WTC11 (cell line): ENCODE results near the gene CDK16. TPM values are rescaled to one million over a fixed set of nuclear protein-coding genes. Genes with fewer than 3 reads are reported as not detected.

Source experiments
- ATAC-seq: fragments of 200-7000 bp; cut with Tn5 transposase; 2 replicates; pipeline ENCODE4 v1.10.0; 2021; ENCODE audit warnings: mild to moderate bottlenecking, moderate library complexity
- CTCF ChIA-PET: fragments of 300-600 bp; sonication (Branson Sonifier 250); formaldehyde crosslinking; loops from one replicate; lab custom pipeline; 2021; ENCODE audit warnings: antibody characterized with exemption; lab: Charles Lee
- POLR2A ChIA-PET: fragments of 350-600 bp; sonication (Branson Sonifier 250); formaldehyde crosslinking; loops from one replicate; lab custom pipeline; 2021; ENCODE audit warnings: antibody characterized with exemption; lab: Charles Lee
- DNase-seq: peaks from one replicate; pipeline ENCODE4 v3.0.0; 2021; ENCODE audit warnings: low spot score
- H3K27ac Mint-ChIP-seq: 2 replicates; pipeline ENCODE4 v1.8.0; 2021; ENCODE audit warnings: mixed read lengths
- H3K27me3 Mint-ChIP-seq: 2 replicates; pipeline ENCODE4 v1.8.0; 2021; ENCODE audit warnings: low read depth, mild to moderate bottlenecking, moderate library complexity, mixed read lengths
- H3K36me3 Mint-ChIP-seq: 2 replicates; pipeline ENCODE4 v1.8.0; 2021; ENCODE audit warnings: mixed read lengths
- H3K4me1 Mint-ChIP-seq: 2 replicates; pipeline ENCODE4 v1.8.0; 2022; ENCODE audit warnings: mixed read lengths
- H3K4me3 Mint-ChIP-seq: 2 replicates; pipeline ENCODE4 v1.8.0; 2021; ENCODE audit warnings: mild to moderate bottlenecking, moderate library complexity, mixed read lengths
- H3K9me3 Mint-ChIP-seq: 2 replicates; pipeline ENCODE4 v1.8.0; 2021; ENCODE audit warnings: mixed read lengths
- AFF4 ChIP-seq: sonication (generic); formaldehyde crosslinking; IDR thresholded peaks from 2 replicates; pipeline ENCODE4 v1.8.1; 2023; ENCODE audit warnings: mild to moderate bottlenecking, missing genetic modification reagents, borderline replicate concordance
- ELF4 ChIP-seq: sonication (generic); formaldehyde crosslinking; IDR thresholded peaks from 2 replicates; pipeline ENCODE4 v1.8.1; 2022; ENCODE audit warnings: low read depth, mild to moderate bottlenecking, moderate library complexity, missing genetic modification reagents
- EMX1 ChIP-seq: fragments of 250-450 bp; sonication (Bioruptor Pico); IDR thresholded peaks from 2 replicates; pipeline ENCODE4 v1.8.0; 2021; ENCODE audit warnings: mild to moderate bottlenecking
- ERG ChIP-seq: fragments of 250-450 bp; sonication (Bioruptor Pico); IDR thresholded peaks from 2 replicates; pipeline ENCODE4 v1.8.0; 2021; ENCODE audit warnings: mild to moderate bottlenecking
- FOXJ3 ChIP-seq: sonication (generic); formaldehyde crosslinking; IDR thresholded peaks from 2 replicates; pipeline ENCODE4 v1.9.0; 2021; ENCODE audit warnings: missing genetic modification reagents, mild to moderate bottlenecking, borderline replicate concordance
- FOXP1 ChIP-seq: sonication (generic); formaldehyde crosslinking; IDR thresholded peaks from 2 replicates; pipeline ENCODE4 v1.8.0; 2022; ENCODE audit warnings: missing genetic modification reagents, mild to moderate bottlenecking, moderate library complexity, borderline replicate concordance
- IRF1 ChIP-seq: sonication (generic); formaldehyde crosslinking; IDR thresholded peaks from 2 replicates; pipeline ENCODE4 v1.8.0; 2023; ENCODE audit warnings: missing genetic modification reagents
- PREB ChIP-seq: sonication (generic); formaldehyde crosslinking; IDR thresholded peaks from 2 replicates; pipeline ENCODE4 v1.8.1; 2022; ENCODE audit warnings: mild to moderate bottlenecking, missing genetic modification reagents, moderate library complexity, borderline replicate concordance
- RELA ChIP-seq: sonication (generic); formaldehyde crosslinking; IDR thresholded peaks from 2 replicates; pipeline ENCODE4 v1.8.1; 2022; ENCODE audit warnings: missing genetic modification reagents, mild to moderate bottlenecking, borderline replicate concordance
- SP1 ChIP-seq: sonication (generic); formaldehyde crosslinking; conservative IDR thresholded peaks from 2 replicates; pipeline ENCODE4 v1.8.1; 2022; ENCODE audit warnings: missing genetic modification reagents
- STAT6 ChIP-seq: sonication (generic); formaldehyde crosslinking; conservative IDR thresholded peaks from 2 replicates; pipeline ENCODE4 v1.8.1; 2023; ENCODE audit warnings: mild to moderate bottlenecking, low read depth, missing genetic modification reagents, moderate library complexity
- TEAD4 ChIP-seq: sonication (generic); formaldehyde crosslinking; IDR thresholded peaks from 2 replicates; pipeline ENCODE4 v1.8.0; 2022; ENCODE audit warnings: mild to moderate bottlenecking, missing genetic modification reagents
- ZBTB43 ChIP-seq: sonication (generic); formaldehyde crosslinking; IDR thresholded peaks from 2 replicates; pipeline ENCODE4 v1.8.1; 2023; ENCODE audit warnings: mild to moderate bottlenecking, missing genetic modification reagents
- ZMAT4 ChIP-seq: fragments of 250-450 bp; sonication (Bioruptor Pico); IDR thresholded peaks from 2 replicates; pipeline ENCODE4 v1.9.0; 2021; ENCODE audit warnings: mild to moderate bottlenecking
- ZNF121 ChIP-seq: sonication (generic); formaldehyde crosslinking; IDR thresholded peaks from 2 replicates; pipeline ENCODE4 v1.8.0; 2023; ENCODE audit warnings: missing genetic modification reagents
- ZNF263 ChIP-seq: sonication (generic); formaldehyde crosslinking; IDR thresholded peaks from 2 replicates; pipeline ENCODE4 v1.8.1; 2022; ENCODE audit warnings: low read depth, mild to moderate bottlenecking, moderate library complexity, missing genetic modification reagents
- ZNF416 ChIP-seq: fragments of 250-450 bp; sonication (Bioruptor Pico); IDR thresholded peaks from 2 replicates; pipeline ENCODE4 v1.9.0; 2021; ENCODE audit warnings: mild to moderate bottlenecking, inconsistent platforms
- total RNA-seq: library from RNA; stranded (reverse); gene quantifications from 3 replicates; pipeline ENCODE4 v1.2.3, GENCODE V29; 2021

CDK16 gene
- total RNA-seq, 1 experiment from 2014 or later, result 130 TPM

- TF ChIP-seq ERG (CRISPR knock-in tag) (no peak), AFF4 (no peak), ZNF263 (CRISPR knock-in tag) (no peak), IRF1 (CRISPR knock-in tag) (no peak), SP1 (CRISPR knock-in tag) (no peak), ELF4 (no peak), STAT6 (CRISPR knock-in tag) (no peak), ZNF416 (CRISPR knock-in tag) (no peak)
Observed at GRCh38 chrX:47181301-47181700, 37.2 kb upstream of the CDK16 start (continued).

- CTCF ChIA-PET, result no interaction called here
- DNase-seq, result no peak
- no peak for TF ChIP-seq ZNF121
- TF ChIP-seq EMX1 (CRISPR knock-in tag), result no peak
- TF ChIP-seq FOXP1 (CRISPR knock-in tag), result no peak
- peaks cover under 1% of the 10 kb centered on the region; the same call in 1 of the 2 replicates for H3K4me1 Mint-ChIP-seq
- no peak for ATAC-seq
- no peak overlapping the region for H3K27ac Mint-ChIP-seq
- peaks cover 27% of the 10 kb centered on the region for H3K36me3 Mint-ChIP-seq
- POLR2A ChIA-PET, result no interaction called here
- H3K9me3 Mint-ChIP-seq, result no peaks in the 10 kb centered on the region
- H3K4me3 Mint-ChIP-seq, result no peak overlapping the region
- no peaks in the 10 kb centered on the region for H3K27me3 Mint-ChIP-seq
Observed at GRCh38 chrX:47182106-47182700, 36.3 kb upstream of the CDK16 start.

GRCh38 chrX:47184486-47184885, 34.0 kb upstream of the CDK16 start:
- ChIA-PET CTCF (no interaction called here), POLR2A (no interaction called here)
- ATAC-seq, result no peak
- Mint-ChIP-seq H3K9me3 (no peaks in the 10 kb centered on the region), H3K4me1 (peaks cover 3% of the 10 kb centered on the region; the same call in 1 of the 2 replicates), H3K27ac (no peak overlapping the region), H3K27me3 (no peaks in the 10 kb centered on the region), H3K36me3 (peaks cover 16% of the 10 kb centered on the region), H3K4me3 (no peak overlapping the region)
- no peak for DNase-seq
- TF ChIP-seq ZMAT4 (no peak), FOXJ3 (CRISPR knock-in tag) (no peak), ZBTB43 (CRISPR knock-in tag) (no peak), AFF4 (no peak), ZNF263 (CRISPR knock-in tag) (no peak), RELA (CRISPR knock-in tag) (no peak), TEAD4 (no peak), FOXP1 (CRISPR knock-in tag) (no peak), PREB (CRISPR knock-in tag) (no peak)
